ENCODE data around the gene SPECC1L.
"Not testable (repeated sequence)": the region's sequence is repeated elsewhere in the genome, so short reads cannot be mapped to it uniquely, and the experiment has no call there.

SPECC1L gene

GRCh38 chr22:24247564-24248344 lies 22.9 kb upstream of the SPECC1L start:
- DNase-seq, result peak; percentile 15

DNA sequence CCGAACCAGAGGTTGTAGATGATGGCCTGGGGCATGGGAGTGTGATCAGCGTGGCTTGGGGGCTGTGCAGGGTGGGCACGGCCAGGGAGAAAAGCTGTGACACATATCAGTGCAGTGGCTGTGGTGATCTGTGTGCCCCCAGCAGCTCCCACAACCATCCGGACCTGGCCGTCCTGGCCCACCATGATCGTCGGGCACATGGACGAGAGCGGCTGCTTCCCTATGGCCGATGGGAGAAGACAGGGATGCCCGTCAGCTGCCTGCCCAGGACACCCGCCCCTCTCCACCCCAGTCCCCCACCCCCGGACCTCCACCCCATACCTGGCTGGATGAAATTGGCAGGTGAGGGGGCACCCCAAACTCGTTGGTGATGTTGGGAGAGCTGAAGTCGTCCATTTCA lies 22.0 kb upstream of the SPECC1L start:
- DNase-seq, result not testable (repeated sequence)

DNA sequence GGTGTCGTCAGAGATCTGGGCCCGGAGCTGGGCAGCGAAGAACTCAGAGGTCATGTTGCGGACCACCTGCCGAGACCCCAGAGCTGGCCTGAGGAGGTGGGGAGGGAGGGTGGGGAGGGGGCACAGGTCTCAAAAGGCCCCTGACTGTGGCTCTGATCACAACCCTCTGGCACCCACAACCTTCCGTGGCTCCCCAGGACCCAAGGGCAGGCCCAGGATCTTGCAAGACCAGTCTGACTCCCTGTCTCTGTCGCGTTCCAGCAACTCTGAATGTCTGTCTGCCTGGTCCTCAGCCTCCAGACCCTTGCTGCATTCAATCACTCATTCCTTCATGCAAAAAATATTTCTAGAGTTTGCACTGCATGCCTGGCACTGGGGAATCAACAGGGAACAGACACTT lies 21.2 kb upstream of the SPECC1L start:
- DNase-seq, result not testable (repeated sequence)

GRCh38 chr22:24251286-24251685 lies 19.3 kb upstream of the SPECC1L start:
- DNase-seq, result not testable (repeated sequence)

- DNase-seq, result not testable (repeated sequence)
These were observed 17.5 kb upstream of the SPECC1L start for GRCh38 chr22:24253126-24253525.

- DNase-seq, result not testable (repeated sequence)
These were observed 14.5 kb upstream of the SPECC1L start for GRCh38 chr22:24256136-24256535.

GRCh38 chr22:24256736-24257135 lies 13.9 kb upstream of the SPECC1L start:
- not testable (repeated sequence) for DNase-seq

- DNase-seq, result not testable (repeated sequence)
These were observed 11.2 kb upstream of the SPECC1L start for GRCh38 chr22:24259459-24259858.

DNA sequence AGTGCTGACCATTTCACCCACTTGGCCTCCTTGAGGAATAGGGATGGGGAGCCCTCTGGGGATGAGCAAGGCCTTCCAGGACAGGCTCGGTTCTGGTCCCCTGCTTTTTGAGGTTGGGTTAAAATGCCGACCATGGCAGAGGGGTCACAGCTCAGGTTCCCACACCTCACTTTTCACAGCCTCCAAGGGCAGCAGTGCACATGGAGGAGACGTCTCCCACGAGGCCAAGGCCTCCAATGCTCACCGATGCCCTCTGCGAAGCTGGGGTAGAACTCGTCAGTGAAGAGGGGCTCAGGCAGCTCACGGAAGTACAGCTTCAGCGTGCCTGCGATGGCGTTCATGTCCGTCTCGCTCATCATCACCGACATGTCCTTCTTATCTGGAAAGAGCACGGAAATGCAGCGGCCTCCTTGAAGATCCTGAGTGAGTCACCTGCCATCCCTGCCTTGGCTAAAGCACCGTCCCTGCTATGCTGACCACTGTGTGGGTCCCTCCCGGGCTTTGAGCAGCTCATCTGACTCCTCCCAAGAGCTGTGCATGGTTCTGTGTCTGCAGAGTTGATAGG lies 8.4 kb upstream of the SPECC1L start:
- DNase-seq, result not testable (repeated sequence)

- DNase-seq, result not testable (repeated sequence)
These were observed 7.2 kb upstream of the SPECC1L start for GRCh38 chr22:24263479-24263878.

GRCh38 chr22:24264329-24264896 lies 6.2 kb upstream of the SPECC1L start:
- not testable (repeated sequence) for DNase-seq

- DNase-seq, result no peak
These were observed 4.9 kb upstream of the SPECC1L start for GRCh38 chr22:24265734-24266133.

GRCh38 chr22:24266495-24266894 lies 4.1 kb upstream of the SPECC1L start:
- not testable (repeated sequence) for DNase-seq

GRCh38 chr22:24271386-24271854 lies 789 bp downstream of the SPECC1L start:
- DNase-seq, result no peak

- not testable (repeated sequence) for DNase-seq
These were observed 2.4 kb downstream of the SPECC1L start for GRCh38 chr22:24273031-24273430.

DNA sequence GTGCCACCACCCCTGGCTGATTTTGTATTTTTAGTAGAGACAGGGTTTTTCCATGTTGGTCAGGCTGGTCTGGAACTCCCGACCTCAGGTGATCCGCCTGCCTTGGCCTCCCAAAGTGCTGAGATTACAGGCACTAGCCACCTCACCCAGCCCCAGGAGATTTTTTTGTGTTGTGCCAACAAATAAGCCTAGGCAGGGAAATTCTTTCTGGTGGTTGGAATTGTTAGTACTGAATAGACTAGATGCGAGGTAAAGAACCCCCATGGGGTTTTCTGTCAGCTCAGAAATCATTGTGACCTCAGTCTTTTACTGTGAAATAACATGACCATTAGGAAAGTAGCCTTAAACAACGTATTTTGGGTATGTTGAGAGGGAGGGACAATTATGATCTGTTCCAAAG lies 3.3 kb downstream of the SPECC1L start:
- not testable (repeated sequence) for DNase-seq

DNA sequence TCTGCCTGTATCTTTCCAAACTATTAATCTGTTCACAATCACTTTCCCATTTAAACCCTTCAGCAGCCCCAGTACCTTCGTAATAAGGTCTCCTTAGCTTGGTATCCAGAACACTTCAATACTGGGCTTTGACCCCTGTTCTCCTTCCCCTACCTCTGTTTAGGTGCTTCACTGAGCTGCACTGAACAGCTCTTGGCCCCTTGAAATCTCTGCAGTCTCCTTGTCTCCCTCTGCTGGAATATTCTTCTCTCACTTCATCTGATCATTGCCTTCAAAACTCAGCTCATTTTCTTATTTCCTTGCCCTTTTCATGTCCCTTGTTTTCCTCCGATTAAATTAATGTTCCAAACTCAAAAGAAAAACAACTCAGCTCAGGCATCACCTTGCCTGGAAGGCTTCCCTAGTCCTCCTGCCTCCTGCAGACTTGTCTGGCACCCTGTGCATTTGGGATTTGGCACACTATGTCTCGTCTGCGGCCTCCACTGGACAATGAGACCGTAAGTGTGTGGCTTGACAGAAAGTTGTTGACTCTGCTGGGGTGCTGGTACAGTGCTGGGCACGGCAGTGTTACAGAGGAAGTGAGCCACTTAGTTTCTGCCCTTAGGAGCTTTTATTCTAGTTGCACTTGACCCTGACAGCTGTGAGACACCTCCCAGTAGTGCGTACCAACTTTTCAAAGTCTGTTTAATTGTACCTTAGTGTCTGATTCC lies 4.2 kb downstream of the SPECC1L start:
- DNase-seq, result not testable (repeated sequence)

DNA sequence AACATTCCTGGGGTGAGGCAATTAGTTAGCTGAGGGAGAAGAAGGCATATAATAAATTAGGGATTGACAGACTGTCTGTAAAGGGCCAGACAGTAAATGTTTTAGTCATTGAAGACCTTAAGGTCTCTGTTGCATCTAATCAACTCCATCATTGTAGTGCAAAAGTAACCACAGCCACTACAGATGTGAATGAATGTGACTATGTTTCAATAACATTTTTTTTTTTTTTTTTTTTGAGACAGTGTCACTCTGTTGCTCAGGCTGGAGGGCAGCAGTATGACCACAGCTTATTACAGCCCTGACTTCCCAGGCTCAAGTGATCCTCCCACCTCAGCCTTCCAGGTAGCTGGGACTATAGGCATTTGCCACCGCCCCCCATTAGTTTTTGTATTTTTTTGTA lies 9.7 kb downstream of the SPECC1L start:
- DNase-seq, result not testable (repeated sequence)

- DNase-seq, result no peak
These were observed 11.8 kb downstream of the SPECC1L start for GRCh38 chr22:24282401-24282800.

- no peak for DNase-seq
These were observed 14.1 kb downstream of the SPECC1L start for GRCh38 chr22:24284747-24285203.

- no peak for DNase-seq
These were observed 14.6 kb downstream of the SPECC1L start for GRCh38 chr22:24285245-24285644.

GRCh38 chr22:24287212-24287611 lies 16.6 kb downstream of the SPECC1L start:
- not testable (repeated sequence) for DNase-seq

DNA sequence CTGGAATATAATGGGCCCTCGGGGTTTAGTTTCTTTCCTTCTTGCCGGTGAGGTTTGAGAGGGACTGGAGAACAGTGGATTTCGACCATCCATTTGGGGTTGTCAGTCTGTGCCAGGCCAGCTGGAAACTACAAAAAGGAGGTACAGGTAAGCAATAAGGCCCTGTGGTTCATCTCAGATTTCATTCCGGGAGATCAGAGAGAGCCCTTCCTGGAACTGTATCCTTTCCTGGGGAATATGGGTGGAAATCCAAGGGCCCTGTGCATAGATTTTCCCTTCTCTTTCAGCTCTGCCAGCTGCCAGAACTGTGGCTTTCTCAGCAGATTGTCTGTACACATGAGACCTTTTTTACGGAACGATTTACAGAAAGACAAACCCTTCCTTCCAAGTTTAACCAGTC lies 17.2 kb downstream of the SPECC1L start:
- DNase-seq, result not testable (repeated sequence)

All from DMS153 (cell line).